HepG2 (cell line): Measurements from ENCODE around the gene TMEM221. TPM values are rescaled to one million over a fixed set of nuclear protein-coding genes. Genes with fewer than 3 reads are reported as not detected.

Source experiments
- ATF1 ChIP-seq: IDR thresholded peaks from 2 replicates; pipeline ENCODE4 v1.6.1; 2016; ENCODE audit warnings: mild to moderate bottlenecking, control low read depth
- BCL6 ChIP-seq: IDR thresholded peaks from 2 replicates; pipeline ENCODE4 v1.6.1; 2016; ENCODE audit warnings: missing genetic modification reagents, missing compliant biosample characterization
- HHEX ChIP-seq: IDR thresholded peaks from 2 replicates; pipeline ENCODE4 v1.6.1; 2016; ENCODE audit warnings: control low read depth
- HMG20B ChIP-seq: conservative IDR thresholded peaks from 2 replicates; pipeline ENCODE4 v1.6.1; 2016; ENCODE audit warnings: missing genetic modification reagents, missing compliant biosample characterization
- JARID2 ChIP-seq: sonication (generic); formaldehyde crosslinking; IDR thresholded peaks from 2 replicates; pipeline ENCODE4 v1.8.1; 2023; ENCODE audit warnings: missing genetic modification reagents, inconsistent platforms; ENCODE audit not compliant: insufficient replicate concordance
- KDM2A ChIP-seq: sonication (generic); formaldehyde crosslinking; IDR thresholded peaks from 2 replicates; pipeline ENCODE4 v1.4.0; 2020; ENCODE audit warnings: low read depth, missing genetic modification reagents, borderline replicate concordance
- KLF9 ChIP-seq: IDR thresholded peaks from 2 replicates; pipeline ENCODE4 v1.6.1; 2016; ENCODE audit warnings: low read depth
- NFYB ChIP-seq: sonication (generic); formaldehyde crosslinking; IDR thresholded peaks from 2 replicates; pipeline ENCODE4 v1.4.0; 2020; ENCODE audit warnings: missing genetic modification reagents
- PCBP2 ChIP-seq: fragments of 200-400 bp; formaldehyde crosslinking; optimal IDR thresholded peaks from 2 replicates; pipeline ENCODE3; 2018; ENCODE audit warnings: low read length, low read depth; ENCODE audit not compliant: poor library complexity, severe bottlenecking
- POLR2G ChIP-seq: fragments of 200-400 bp; formaldehyde crosslinking; IDR thresholded peaks from 2 replicates; pipeline ENCODE4 v1.6.1; 2018; ENCODE audit warnings: mild to moderate bottlenecking, low read depth, low read length, moderate library complexity
- XBP1 ChIP-seq: sonication (generic); formaldehyde crosslinking; IDR thresholded peaks from 2 replicates; pipeline ENCODE4 v1.5.0; 2020; ENCODE audit warnings: missing genetic modification reagents
- YEATS2 ChIP-seq: sonication (generic); formaldehyde crosslinking; IDR thresholded peaks from 2 replicates; pipeline ENCODE4 v1.4.0; 2020; ENCODE audit warnings: missing genetic modification reagents, borderline replicate concordance
- ZBTB8A ChIP-seq: sonication (generic); formaldehyde crosslinking; IDR thresholded peaks from 2 replicates; pipeline ENCODE4 v1.4.0; 2020; ENCODE audit warnings: mild to moderate bottlenecking, low read depth, missing genetic modification reagents, borderline replicate concordance
- ZIK1 ChIP-seq: sonication (generic); formaldehyde crosslinking; IDR thresholded peaks from 2 replicates; pipeline ENCODE4 v1.5.0; 2020; ENCODE audit warnings: mild to moderate bottlenecking, low read depth, missing genetic modification reagents, borderline replicate concordance
- ZNF101 ChIP-seq: sonication (generic); formaldehyde crosslinking; IDR thresholded peaks from 2 replicates; pipeline ENCODE4 v1.4.0; 2020; ENCODE audit warnings: mild to moderate bottlenecking, low read depth, missing genetic modification reagents, borderline replicate concordance
- ZNF124 ChIP-seq: sonication (generic); formaldehyde crosslinking; IDR thresholded peaks from 2 replicates; pipeline ENCODE4 v1.4.0; 2020; ENCODE audit warnings: missing genetic modification reagents
- ZNF160 ChIP-seq: sonication (generic); formaldehyde crosslinking; IDR thresholded peaks from 2 replicates; pipeline ENCODE4 v1.8.0; 2022; ENCODE audit warnings: mild to moderate bottlenecking, inconsistent platforms, missing genetic modification reagents
- ZNF205 ChIP-seq: IDR thresholded peaks from 2 replicates; pipeline ENCODE4 v1.6.1; 2018; ENCODE audit warnings: missing biosample characterization, missing genetic modification reagents
- ZNF333 ChIP-seq: sonication (generic); formaldehyde crosslinking; IDR thresholded peaks from 2 replicates; pipeline ENCODE4 v1.4.0; 2020; ENCODE audit warnings: mild to moderate bottlenecking, missing genetic modification reagents, borderline replicate concordance
- ZNF614 ChIP-seq: IDR thresholded peaks from 2 replicates; pipeline ENCODE4 v1.6.1; 2018; ENCODE audit warnings: missing biosample characterization, missing genetic modification reagents, inconsistent platforms, borderline replicate concordance
- ZNF775 ChIP-seq: sonication (generic); formaldehyde crosslinking; IDR thresholded peaks from 2 replicates; pipeline ENCODE4 v1.4.0; 2020; ENCODE audit warnings: missing genetic modification reagents, mild to moderate bottlenecking, moderate library complexity, borderline replicate concordance
- polyA plus RNA-seq, 8 experiments: library from polyadenylated mRNA; depleted of rRNA in 3 of 8; stranded (reverse) in 7 of 8; unstranded in 1 of 8; fragments of >200 nt; fragmentation: Illumina TruSeq in 4 of 8; extraction: Trizol in 4 of 8; gene quantifications; 2 replicates each; pipeline versions ENCODE4 v1.2.1 to v1.2.3, GENCODE V29; 2011 to 2016; ENCODE audit warnings: low read depth in 4 of 8, missing spikeins in 1 of 8, mixed read lengths in 1 of 8; ENCODE audit not compliant: insufficient read depth in 1 of 8
- total RNA-seq, 5 experiments: library from RNA; depleted of rRNA; stranded (reverse); fragments of >200 nt; fragmentation: Illumina TruSeq; extraction: Trizol; gene quantifications; 2 replicates each; pipeline ENCODE4 v1.2.3, GENCODE V29; 2016; ENCODE audit warnings: low read depth in 1 of 5
- TF ChIP-seq, protein P1 (sequence below): sonication (generic); formaldehyde crosslinking; conservative IDR thresholded peaks from 2 replicates; pipeline ENCODE4 v1.8.0; 2022; ENCODE audit warnings: missing genetic modification reagents
- TF ChIP-seq, protein P2 (sequence below): sonication (generic); formaldehyde crosslinking; IDR thresholded peaks from 2 replicates; pipeline ENCODE4 v1.8.0; 2022; ENCODE audit warnings: mild to moderate bottlenecking, missing genetic modification reagents; ENCODE audit not compliant: insufficient replicate concordance
- TF ChIP-seq, protein P3 (sequence below): IDR thresholded peaks from 2 replicates; pipeline ENCODE4 v1.6.1; 2016; ENCODE audit warnings: mild to moderate bottlenecking
- TF ChIP-seq, protein P4 (sequence below): sonication (generic); formaldehyde crosslinking; IDR thresholded peaks from 2 replicates; pipeline ENCODE4 v1.8.0; 2022; ENCODE audit warnings: missing genetic modification reagents, low read depth, mild to moderate bottlenecking, borderline replicate concordance

Gene TMEM221
- total and polyA plus RNA-seq, 2 of the 13 experiments (the other 11 are each of a cell fraction or from before 2014, with no cell fraction given), result 0.33 to 0.77 TPM

DNA sequence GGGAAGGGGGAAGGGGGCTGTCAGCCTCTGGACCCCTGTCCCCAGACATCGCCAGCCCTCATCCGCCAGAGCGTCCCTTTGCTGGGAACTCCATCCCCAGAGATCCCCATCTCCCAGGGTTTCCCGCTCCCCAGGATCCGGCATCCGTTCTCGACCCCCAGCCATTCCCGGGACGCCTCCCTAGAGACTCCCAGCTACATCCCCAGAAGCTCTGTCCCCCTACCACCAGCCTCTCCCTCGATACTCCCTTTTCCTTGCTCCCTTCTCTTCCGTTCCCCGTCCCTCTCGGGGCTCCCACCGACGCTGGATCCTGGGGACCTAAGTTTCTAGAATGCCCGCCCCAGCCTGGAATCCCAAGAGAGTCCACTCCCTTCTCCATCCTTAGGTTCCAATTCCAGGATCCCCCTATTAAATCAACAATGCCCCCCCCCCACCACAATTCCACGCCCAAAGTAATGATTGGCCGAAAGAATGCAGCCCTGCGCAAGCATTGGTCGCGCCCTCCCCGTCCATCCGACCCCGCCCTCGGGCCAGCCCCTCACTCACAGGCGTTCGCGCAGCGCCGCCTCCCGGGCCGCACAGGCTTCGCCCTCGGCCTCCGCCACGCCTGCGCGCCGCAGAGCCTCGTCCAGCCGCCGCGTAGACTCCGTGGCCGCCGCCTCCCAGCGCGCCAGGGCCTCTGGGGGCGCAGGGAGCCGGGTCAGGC, 57.6 kb downstream of the TMEM221 start (continued):
- TF ChIP-seq NFYB (CRISPR knock-in tag), result peak; percentile 82
- TF ChIP-seq ZNF124, result no peak
- no peak for TF ChIP-seq ZNF775
- no peak for TF ChIP-seq POLR2G
- peak; percentile 91 for TF ChIP-seq KDM2A
- TF ChIP-seq ZIK1 (CRISPR knock-in tag), result no peak
- no peak for TF ChIP-seq ATF1 (CRISPR knock-in tag)
- TF ChIP-seq BCL6 (CRISPR knock-in tag), result no peak
- no peak for TF ChIP-seq ZNF614 (CRISPR knock-in tag)
- no peak for TF ChIP-seq ZBTB8A (CRISPR knock-in tag)
- TF ChIP-seq JARID2 (CRISPR knock-in tag), result no peak
- TF ChIP-seq, protein P1, sequence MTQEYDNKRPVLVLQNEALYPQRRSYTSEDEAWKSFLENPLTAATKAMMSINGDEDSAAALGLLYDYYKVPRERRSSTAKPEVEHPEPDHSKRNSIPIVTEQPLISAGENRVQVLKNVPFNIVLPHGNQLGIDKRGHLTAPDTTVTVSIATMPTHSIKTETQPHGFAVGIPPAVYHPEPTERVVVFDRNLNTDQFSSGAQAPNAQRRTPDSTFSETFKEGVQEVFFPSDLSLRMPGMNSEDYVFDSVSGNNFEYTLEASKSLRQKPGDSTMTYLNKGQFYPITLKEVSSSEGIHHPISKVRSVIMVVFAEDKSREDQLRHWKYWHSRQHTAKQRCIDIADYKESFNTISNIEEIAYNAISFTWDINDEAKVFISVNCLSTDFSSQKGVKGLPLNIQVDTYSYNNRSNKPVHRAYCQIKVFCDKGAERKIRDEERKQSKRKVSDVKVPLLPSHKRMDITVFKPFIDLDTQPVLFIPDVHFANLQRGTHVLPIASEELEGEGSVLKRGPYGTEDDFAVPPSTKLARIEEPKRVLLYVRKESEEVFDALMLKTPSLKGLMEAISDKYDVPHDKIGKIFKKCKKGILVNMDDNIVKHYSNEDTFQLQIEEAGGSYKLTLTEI, result no peak
- TF ChIP-seq HHEX (CRISPR knock-in tag), result no peak
- no peak for TF ChIP-seq ZNF205
- no peak for TF ChIP-seq KLF9
- TF ChIP-seq ZNF160 (CRISPR knock-in tag), result no peak
- TF ChIP-seq, protein P2, sequence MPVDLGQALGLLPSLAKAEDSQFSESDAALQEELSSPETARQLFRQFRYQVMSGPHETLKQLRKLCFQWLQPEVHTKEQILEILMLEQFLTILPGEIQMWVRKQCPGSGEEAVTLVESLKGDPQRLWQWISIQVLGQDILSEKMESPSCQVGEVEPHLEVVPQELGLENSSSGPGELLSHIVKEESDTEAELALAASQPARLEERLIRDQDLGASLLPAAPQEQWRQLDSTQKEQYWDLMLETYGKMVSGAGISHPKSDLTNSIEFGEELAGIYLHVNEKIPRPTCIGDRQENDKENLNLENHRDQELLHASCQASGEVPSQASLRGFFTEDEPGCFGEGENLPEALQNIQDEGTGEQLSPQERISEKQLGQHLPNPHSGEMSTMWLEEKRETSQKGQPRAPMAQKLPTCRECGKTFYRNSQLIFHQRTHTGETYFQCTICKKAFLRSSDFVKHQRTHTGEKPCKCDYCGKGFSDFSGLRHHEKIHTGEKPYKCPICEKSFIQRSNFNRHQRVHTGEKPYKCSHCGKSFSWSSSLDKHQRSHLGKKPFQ (CRISPR knock-in tag), result no peak
- TF ChIP-seq HMG20B (CRISPR knock-in tag), result no peak
- TF ChIP-seq YEATS2 (CRISPR knock-in tag), result no peak
- TF ChIP-seq XBP1 (CRISPR knock-in tag), result no peak
- TF ChIP-seq, protein P3, sequence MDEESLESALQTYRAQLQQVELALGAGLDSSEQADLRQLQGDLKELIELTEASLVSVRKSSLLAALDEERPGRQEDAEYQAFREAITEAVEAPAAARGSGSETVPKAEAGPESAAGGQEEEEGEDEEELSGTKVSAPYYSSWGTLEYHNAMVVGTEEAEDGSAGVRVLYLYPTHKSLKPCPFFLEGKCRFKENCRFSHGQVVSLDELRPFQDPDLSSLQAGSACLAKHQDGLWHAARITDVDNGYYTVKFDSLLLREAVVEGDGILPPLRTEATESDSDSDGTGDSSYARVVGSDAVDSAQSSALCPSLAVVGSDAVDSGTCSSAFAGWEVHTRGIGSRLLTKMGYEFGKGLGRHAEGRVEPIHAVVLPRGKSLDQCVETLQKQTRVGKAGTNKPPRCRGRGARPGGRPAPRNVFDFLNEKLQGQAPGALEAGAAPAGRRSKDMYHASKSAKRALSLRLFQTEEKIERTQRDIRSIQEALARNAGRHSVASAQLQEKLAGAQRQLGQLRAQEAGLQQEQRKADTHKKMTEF, result no peak
- no peak for TF ChIP-seq PCBP2
- no peak for TF ChIP-seq ZNF101 (CRISPR knock-in tag)
- TF ChIP-seq, protein P4, sequence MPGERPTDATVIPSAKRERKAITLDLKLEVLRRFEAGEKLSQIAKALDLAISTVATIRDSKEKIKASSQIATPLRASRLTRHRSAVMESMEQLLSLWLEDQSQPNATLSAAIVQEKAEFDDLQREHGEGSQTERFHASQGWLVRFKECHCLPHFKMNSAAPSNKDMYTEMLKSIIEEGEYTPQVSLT (CRISPR knock-in tag), result no peak
- TF ChIP-seq ZNF333 (CRISPR knock-in tag), result no peak
